Measurements from ENCODE around the gene CAB39. TPM values are rescaled to one million over a fixed set of nuclear protein-coding genes. Genes with fewer than 3 reads are reported as not detected.
A peak's percentile ranks its signal among the peaks of the same experiment; 100 is the strongest.

CAB39 gene
- total RNA-seq, 1 donor from 2014 or later = 57.8 TPM

GRCh38 chr2:230865307-230865765 is 152.7 kb downstream of the CAB39 start:
- H3K36me3 ChIP-seq (ENCODE audit: control insufficient read depth, insufficient read depth, low read length) = no peaks in the 10 kb centered on the region
- H3K27me3 ChIP-seq (ENCODE audit: control insufficient read depth, insufficient read depth, low read length) = peaks cover 5% of the 10 kb centered on the region
- TF ChIP-seq, protein P1, sequence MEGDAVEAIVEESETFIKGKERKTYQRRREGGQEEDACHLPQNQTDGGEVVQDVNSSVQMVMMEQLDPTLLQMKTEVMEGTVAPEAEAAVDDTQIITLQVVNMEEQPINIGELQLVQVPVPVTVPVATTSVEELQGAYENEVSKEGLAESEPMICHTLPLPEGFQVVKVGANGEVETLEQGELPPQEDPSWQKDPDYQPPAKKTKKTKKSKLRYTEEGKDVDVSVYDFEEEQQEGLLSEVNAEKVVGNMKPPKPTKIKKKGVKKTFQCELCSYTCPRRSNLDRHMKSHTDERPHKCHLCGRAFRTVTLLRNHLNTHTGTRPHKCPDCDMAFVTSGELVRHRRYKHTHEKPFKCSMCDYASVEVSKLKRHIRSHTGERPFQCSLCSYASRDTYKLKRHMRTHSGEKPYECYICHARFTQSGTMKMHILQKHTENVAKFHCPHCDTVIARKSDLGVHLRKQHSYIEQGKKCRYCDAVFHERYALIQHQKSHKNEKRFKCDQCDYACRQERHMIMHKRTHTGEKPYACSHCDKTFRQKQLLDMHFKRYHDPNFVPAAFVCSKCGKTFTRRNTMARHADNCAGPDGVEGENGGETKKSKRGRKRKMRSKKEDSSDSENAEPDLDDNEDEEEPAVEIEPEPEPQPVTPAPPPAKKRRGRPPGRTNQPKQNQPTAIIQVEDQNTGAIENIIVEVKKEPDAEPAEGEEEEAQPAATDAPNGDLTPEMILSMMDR (IDR thresholded peaks at IDR 0.05; ENCODE audit: insufficient read depth, low read length, poor library complexity, severe bottlenecking) = no peak
- peak overlapping the region; percentile 75 for H3K4me3 ChIP-seq (ENCODE audit: low read depth, low read length)
- no peak for DNase-seq (ENCODE audit: low read depth)

DNA sequence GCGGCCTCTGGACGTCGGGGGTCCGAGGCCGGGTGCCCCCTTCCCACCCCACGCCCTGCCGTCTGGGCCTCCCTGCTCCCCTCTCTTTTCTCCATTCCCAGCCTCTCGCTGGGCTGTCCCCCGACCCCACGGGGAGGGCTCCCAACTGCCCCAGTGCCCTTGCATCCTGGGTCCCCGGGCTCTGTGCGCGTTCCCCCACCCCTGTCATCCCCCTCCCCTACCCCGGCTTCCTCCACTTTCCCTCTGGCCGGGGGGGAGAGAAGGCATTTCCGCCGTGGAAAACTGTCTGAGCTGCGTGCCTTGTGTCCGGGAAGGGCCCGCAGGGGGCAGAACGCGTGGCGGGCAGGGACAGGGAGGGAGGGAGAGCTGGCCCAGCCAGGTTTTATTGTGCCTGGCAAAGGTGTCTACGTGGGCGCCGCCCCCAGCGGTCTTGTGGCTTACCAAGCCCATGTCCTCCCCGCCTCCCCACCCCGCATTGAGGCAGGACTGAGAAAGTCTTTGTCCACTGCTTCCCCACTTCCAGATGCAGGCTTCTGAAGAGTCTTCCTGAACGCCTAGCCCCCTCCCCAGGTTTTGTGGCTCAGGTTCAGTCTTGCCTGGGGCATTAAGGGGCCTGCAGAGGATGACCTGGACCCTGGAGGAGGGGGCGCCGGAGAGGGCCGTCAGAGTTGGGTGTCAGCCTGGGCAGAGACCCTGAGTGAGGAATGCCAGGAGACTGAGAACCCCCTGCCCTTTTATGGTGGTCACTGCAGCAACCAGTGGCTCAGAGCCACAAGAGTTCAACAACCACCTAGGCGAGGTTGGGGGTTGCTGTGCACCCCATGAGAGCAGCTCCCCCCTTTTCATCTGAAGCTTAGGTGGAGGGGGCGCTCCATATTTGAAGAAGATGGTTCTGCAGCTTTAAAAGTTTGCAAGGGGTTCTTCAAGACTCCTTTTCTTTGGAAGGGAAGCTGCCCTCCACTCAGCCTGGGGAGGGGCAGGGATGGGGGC is 153.4 kb downstream of the CAB39 start:
- Histone ChIP-seq H3K4me3 (ENCODE audit: low read depth, low read length) (peak overlapping the region; percentile 75), H3K36me3 (ENCODE audit: control insufficient read depth, insufficient read depth, low read length) (no peaks in the 10 kb centered on the region), H3K27me3 (ENCODE audit: control insufficient read depth, insufficient read depth, low read length) (peaks cover 5% of the 10 kb centered on the region)
- TF ChIP-seq, protein P1 (IDR thresholded peaks at IDR 0.05; ENCODE audit: insufficient read depth, low read length, poor library complexity, severe bottlenecking) = peak; percentile 21
- no peak for DNase-seq (ENCODE audit: low read depth)

GRCh38 chr2:230866756-230867523 is 154.3 kb downstream of the CAB39 start:
- no peak for DNase-seq (ENCODE audit: low read depth)
- TF ChIP-seq, protein P1 (IDR thresholded peaks at IDR 0.05; ENCODE audit: insufficient read depth, low read length, poor library complexity, severe bottlenecking) = no peak
- Histone ChIP-seq H3K36me3 (ENCODE audit: control insufficient read depth, insufficient read depth, low read length) (no peaks in the 10 kb centered on the region), H3K4me3 (ENCODE audit: low read depth, low read length) (no peak overlapping the region), H3K27me3 (ENCODE audit: control insufficient read depth, insufficient read depth, low read length) (peaks cover 5% of the 10 kb centered on the region)

GRCh38 chr2:230868161-230868946 is 155.7 kb downstream of the CAB39 start:
- no peaks in the 10 kb centered on the region for H3K36me3 ChIP-seq (ENCODE audit: control insufficient read depth, insufficient read depth, low read length)
- DNase-seq (ENCODE audit: low read depth) = no peak
- TF ChIP-seq, protein P1 (IDR thresholded peaks at IDR 0.05; ENCODE audit: insufficient read depth, low read length, poor library complexity, severe bottlenecking) = no peak
- H3K27me3 ChIP-seq (ENCODE audit: control insufficient read depth, insufficient read depth, low read length) = peaks cover 2% of the 10 kb centered on the region
- no peak overlapping the region for H3K4me3 ChIP-seq (ENCODE audit: low read depth, low read length)

Measured in kidney epithelial cell (primary cell).